ENCODE data around the gene OVAAL.

OVAAL gene

DNA sequence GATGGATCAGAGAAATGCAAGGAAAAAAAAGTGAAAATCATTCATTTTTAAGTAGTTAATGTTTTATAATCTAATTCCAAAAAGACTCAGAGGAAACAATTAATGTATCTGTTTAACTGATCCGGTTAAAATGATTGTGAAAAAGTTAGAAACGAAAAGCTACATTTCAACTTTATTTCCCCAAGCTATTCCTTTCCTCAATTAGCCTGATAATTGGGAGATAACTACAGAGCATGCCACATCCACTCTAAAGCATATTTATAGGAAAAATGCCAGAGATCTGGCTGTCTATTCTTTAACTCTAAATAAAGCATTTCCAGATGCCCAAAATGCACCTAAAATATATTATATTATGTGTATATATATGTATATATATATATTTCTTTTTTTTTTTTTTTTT, 37.2 kb downstream of the OVAAL start:
- no peak for FAIRE-seq
- no peak for TF ChIP-seq POLR2A (IDR thresholded peaks at IDR 0.05; ENCODE audit: low read depth, low read length)
- DNase-seq (ENCODE audit: insufficient read length, low spot score): no peak

DNA sequence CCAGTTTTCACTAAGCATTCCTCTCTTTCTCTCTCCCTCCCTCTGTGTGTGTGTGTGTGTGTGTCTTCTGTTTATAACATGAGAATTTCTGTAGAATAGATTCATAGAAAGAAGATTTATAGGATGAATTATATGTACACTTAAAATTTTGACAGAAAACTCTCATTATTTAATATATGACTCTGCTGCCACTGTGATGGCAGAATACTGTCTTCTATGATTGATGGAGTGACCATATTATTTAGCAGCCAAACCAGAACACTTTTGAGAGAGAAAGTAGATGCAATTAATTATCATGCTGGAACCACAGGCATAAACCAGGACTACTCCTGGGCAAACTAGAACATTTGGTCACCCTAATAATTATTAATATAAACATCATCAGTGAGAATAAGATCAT, 38.8 kb downstream of the OVAAL start:
- no peak for TF ChIP-seq POLR2A (IDR thresholded peaks at IDR 0.05; ENCODE audit: low read depth, low read length)
- DNase-seq (ENCODE audit: insufficient read length, low spot score) (no peak), FAIRE-seq (no peak)

DNA sequence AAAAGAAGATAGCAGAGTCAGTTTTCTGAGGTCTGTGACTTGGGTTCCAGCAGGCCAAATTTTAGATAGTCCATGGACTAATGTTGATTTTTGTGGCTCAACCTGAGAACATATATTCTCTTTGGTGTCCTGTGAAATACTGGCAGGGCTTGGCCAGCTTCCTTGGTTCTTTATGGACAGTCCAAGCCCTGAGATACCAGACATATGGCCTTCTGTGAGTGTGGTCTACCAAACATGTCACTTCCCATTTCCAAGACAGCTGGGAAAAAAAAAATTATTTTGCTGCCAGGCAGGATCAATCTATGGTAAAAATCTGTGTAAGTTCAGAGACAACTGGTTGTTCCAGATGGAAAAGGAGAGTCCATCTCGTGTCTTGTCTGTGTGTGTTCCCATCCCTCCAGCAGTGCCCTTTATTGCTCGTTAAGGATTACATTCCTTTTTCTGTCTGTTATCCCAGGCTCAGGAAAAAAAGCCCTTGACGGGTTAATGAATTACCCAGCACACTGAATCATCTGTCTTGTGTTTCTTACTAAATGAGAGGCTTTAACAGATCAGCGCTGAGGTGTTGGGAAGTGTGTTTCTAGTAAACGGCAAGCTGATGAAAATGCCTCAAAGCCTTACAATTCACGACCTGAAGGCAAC, 39.7 kb downstream of the OVAAL start:
- no peak for TF ChIP-seq POLR2A (IDR thresholded peaks at IDR 0.05; ENCODE audit: low read depth, low read length)
- FAIRE-seq (no peak), DNase-seq (ENCODE audit: insufficient read length, low spot score) (no peak)

GRCh38 chr1:180600343-180600742, 41.6 kb downstream of the OVAAL start:
- no peak for TF ChIP-seq POLR2A (IDR thresholded peaks at IDR 0.05; ENCODE audit: low read depth, low read length)
- DNase-seq (ENCODE audit: insufficient read length, low spot score) (no peak), FAIRE-seq (no peak)

- DNase-seq (ENCODE audit: insufficient read length, low spot score) (no peak), FAIRE-seq (no peak)
- TF ChIP-seq POLR2A (IDR thresholded peaks at IDR 0.05; ENCODE audit: low read depth, low read length): no peak
Measured at GRCh38 chr1:180601512-180601911, 42.7 kb downstream of the OVAAL start.

DNA sequence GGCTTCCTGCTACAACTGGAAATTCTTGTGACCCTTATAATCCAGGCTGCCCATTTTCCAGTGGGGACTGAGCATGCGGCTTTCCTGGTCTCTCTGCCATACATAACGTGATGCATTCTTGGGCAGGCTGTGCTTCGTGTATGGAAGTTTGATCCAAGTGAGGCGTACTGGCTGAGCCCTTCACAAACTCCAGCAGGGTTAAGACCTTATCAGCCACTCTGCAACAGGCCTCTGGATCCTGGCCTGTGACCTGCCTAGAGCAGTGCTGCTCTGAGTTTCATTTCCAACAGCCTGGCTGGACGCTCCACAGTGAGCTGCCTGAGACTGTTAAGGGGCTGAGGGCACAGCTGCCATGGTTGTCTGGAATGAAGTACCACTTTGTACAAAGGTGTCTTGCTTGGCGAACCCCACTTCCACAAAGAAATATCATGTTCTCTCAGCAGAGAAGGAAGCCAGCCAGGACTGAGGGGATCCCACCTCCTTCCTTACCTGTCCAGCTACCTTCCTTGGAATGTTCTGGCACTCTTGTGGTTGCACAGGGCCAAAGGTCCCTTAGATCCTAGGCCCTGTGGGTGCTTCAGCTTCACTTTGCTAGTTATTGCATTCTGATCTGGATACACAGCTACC, 44.6 kb downstream of the OVAAL start:
- FAIRE-seq: no peak
- TF ChIP-seq POLR2A (IDR thresholded peaks at IDR 0.05; ENCODE audit: low read depth, low read length): no peak

GRCh38 chr1:180603850-180604226, 45.1 kb downstream of the OVAAL start:
- FAIRE-seq: no peak
- no peak for TF ChIP-seq POLR2A (IDR thresholded peaks at IDR 0.05; ENCODE audit: low read depth, low read length)
- DNase-seq (ENCODE audit: insufficient read length, low spot score): no peak

More for the DNA sequence above, 44.6 kb downstream of the OVAAL start:
- DNase-seq (ENCODE audit: insufficient read length, low spot score): no peak

GRCh38 chr1:180606155-180606554, 47.4 kb downstream of the OVAAL start:
- no peak for FAIRE-seq
- DNase-seq (ENCODE audit: insufficient read length, low spot score): no peak
- no peak for TF ChIP-seq POLR2A (IDR thresholded peaks at IDR 0.05; ENCODE audit: low read depth, low read length)

DNA sequence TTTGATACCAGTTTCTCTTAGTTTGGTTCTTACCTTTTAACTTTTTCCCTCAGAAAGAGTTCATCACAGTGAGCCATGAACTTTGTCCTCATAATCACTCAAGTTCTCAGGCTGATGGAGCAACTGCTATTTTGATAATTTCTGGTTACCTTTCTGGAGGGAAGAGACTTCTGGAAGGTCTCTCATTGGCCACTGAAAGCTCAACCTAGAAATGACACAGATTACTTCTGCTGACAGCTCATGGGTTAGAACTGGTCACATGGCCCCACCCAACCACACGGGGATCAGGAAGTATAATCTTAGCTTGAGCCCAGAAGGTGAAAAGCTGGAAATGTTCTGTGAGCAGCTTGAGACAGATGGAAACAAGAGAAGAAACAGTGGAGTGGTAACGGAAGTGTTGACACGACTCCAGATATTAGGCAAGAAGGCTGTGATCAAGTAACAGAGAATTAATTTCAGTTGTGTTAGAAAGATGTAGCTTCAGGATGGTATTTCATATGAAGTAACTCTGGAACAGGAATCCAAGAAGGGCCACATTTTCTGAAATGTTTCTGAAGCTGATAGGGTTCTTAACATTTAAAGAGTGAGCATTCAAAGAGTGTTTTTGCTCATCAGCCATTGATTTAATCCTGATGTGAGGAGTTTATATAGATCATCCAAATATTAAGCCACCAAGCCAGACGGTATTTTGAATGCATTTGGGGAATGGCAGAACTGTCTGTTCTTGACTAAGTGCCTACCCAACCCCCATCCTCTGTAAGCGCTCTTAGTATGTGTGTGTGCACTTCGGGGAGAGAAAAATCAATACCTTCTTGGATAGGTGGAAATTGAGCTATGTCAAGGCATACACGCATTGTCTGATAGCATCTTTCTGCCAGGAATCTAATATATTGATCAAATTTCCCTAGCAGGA, 51.1 kb downstream of the OVAAL start:
- no peak for TF ChIP-seq POLR2A (IDR thresholded peaks at IDR 0.05; ENCODE audit: low read depth, low read length)
- FAIRE-seq (no peak), DNase-seq (ENCODE audit: insufficient read length, low spot score) (no peak)

- FAIRE-seq (no peak), DNase-seq (ENCODE audit: insufficient read length, low spot score) (no peak)
- no peak for TF ChIP-seq POLR2A (IDR thresholded peaks at IDR 0.05; ENCODE audit: low read depth, low read length)
Measured at GRCh38 chr1:180610556-180611015, 51.8 kb downstream of the OVAAL start.

DNA sequence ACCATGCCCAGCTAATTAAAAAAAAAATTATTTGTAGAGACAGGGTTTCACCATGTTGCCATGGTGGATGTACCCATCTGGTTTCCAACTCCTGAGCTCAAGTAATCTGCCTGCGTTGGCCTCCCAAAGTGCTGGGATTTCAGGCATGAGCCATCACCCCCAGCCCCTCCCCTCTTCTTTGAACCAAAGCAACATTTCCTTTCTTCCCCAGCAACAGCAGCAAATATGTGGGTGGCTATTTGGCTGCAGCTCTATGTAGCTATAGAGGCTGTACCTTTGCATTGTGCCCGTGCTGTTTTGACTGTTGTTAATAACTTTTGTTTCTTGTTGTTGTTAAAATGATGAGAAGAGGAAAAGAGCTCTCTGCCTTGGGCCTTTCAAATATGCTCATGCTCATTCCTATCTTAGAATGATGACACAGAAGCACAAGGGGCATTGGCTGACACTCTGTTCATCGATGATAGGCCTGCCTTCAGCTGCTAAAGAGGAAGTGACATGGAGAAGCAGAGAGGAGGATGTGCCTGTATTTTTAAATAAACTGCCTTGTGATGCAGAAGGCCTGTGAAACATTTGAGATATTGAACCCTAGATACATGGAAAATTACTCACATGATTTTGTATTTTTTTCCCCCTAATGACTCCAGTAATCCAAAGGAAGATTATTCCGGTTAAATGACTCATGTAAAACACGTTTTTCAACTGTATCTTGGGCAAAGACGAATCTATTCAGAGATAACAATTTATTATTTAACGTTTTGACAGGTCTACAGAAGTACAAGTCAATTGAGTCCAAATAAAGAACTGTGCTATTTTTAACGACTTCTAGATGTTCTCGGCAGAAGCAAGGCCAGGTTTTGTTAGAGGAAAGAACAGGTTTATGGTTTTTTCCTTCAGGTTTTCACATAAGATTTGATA, 52.5 kb downstream of the OVAAL start:
- DNase-seq (ENCODE audit: insufficient read length, low spot score) (no peak), FAIRE-seq (no peak)
- TF ChIP-seq POLR2A (IDR thresholded peaks at IDR 0.05; ENCODE audit: low read depth, low read length): no peak

DNA sequence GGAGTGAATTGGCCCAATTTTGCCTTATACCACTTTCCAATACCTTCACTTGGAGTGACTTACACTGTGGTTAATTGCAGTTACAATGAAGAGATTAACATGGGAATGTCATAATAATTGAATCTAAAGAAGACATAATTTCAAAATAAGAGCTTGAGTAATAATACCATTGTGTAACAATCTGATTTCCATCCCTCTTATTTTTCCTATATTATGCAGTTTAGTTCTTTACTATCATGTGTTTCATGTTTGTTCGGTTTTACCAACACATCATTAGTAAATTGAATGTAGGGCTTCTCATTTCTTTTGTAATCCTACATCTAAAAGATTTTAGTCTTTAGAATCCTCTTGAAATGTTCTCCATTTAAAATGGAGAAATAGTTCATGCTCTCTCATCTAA, 53.9 kb downstream of the OVAAL start:
- no peak for TF ChIP-seq POLR2A (IDR thresholded peaks at IDR 0.05; ENCODE audit: low read depth, low read length)
- DNase-seq (ENCODE audit: insufficient read length, low spot score) (no peak), FAIRE-seq (no peak)

GRCh38 chr1:180614730-180615129, 56.0 kb downstream of the OVAAL start:
- TF ChIP-seq POLR2A (IDR thresholded peaks at IDR 0.05; ENCODE audit: low read depth, low read length): no peak
- no peak for DNase-seq (ENCODE audit: insufficient read length, low spot score)
- no peak for FAIRE-seq

Data from H54 (cell line).